Smooth muscle cell (in vitro differentiated cells): ENCODE measurements around the gene ZNF385A. TPM values are rescaled to one million over a fixed set of nuclear protein-coding genes. Genes with fewer than 3 reads are reported as not detected.

Experiments used
- microRNA counts: library from miRNA; unstranded; fragments of <30 nt; microRNA quantifications from one replicate; lab custom pipeline; 2016
- microRNA-seq: library from miRNA; unstranded; fragments of <30 nt; microRNA quantifications from one replicate; pipeline ENCODE4, GENCODE V29; 2016; ENCODE audit warnings: borderline number of aligned reads
- polyA plus RNA-seq: library from polyadenylated mRNA; unstranded; fragments of >200 nt; fragmentation: Nextera tagmentation; extraction: Ambion mirVana; gene quantifications from 2 replicates; pipeline ENCODE4 v1.2.1, GENCODE V29; 2016
- small RNA-seq: library from RNA; depleted of rRNA; stranded (forward); fragments of <200 nt; gene quantifications from one replicate; pipeline ENCODE3, GENCODE V24; 2014
- total RNA-seq: library from RNA; depleted of rRNA; stranded (reverse); fragments of >200 nt; gene quantifications from 2 replicates; pipeline ENCODE4 v1.2.3, GENCODE V29; 2014

ZNF385A gene
- total and polyA plus RNA-seq, 2 experiments from 2014 or later = 6.5 to 20.2 TPM

MicroRNAs encoded within 50 kb of the gene (microRNA counts, 767-probe panel; counts per million panel counts)
- microRNA hsa-miR-148b-3p (lab: Ali Mortazavi, UCI) = 8,846 counts per million, percentile 66 among the panel's probes with 10 or more counts

Small RNA genes within 50 kb of the gene (microRNA-seq; reads per million reads assigned to microRNA genes)
- 397 reads per million, percentile 72 among the genes with 10 or more reads in this experiment for gene MIR148B

Small RNA genes within 50 kb of the gene (small RNA-seq; reads per million reads assigned to genes)
- 69.4 reads per million, percentile 97 among the genes with 10 or more reads in this experiment for gene MIR148B
- not detected for gene RN7SL744P

Other genes starting within 250 kb of the ZNF385A start
- 36.7 and 39.4 TPM in 2 replicates for gene SMUG1, start 195.7 kb downstream of the ZNF385A start, total RNA-seq
- 40.5 and 49.2 TPM in 2 replicates for gene SMUG1, start 195.7 kb downstream of the ZNF385A start, polyA plus RNA-seq
- 58.9 and 67.4 TPM in 2 replicates for gene CBX5, start 104.6 kb downstream of the ZNF385A start, total RNA-seq
- 25.0 and 26.1 TPM in 2 replicates for gene CBX5, start 104.6 kb downstream of the ZNF385A start, polyA plus RNA-seq
- gene HNRNPA1, start 104.0 kb downstream of the ZNF385A start, total RNA-seq = 378 and 483 TPM in 2 replicates
- gene HNRNPA1, start 104.0 kb downstream of the ZNF385A start, polyA plus RNA-seq = 440 and 451 TPM in 2 replicates
- 0.13 TPM in 1 of 2 replicates, not detected in the other for gene NFE2, start 83.7 kb downstream of the ZNF385A start, total RNA-seq
- gene NFE2, start 83.7 kb downstream of the ZNF385A start, polyA plus RNA-seq = 0.24 and 1.9 TPM in 2 replicates
- 147 and 163 TPM in 2 replicates for gene COPZ1, start 59.6 kb downstream of the ZNF385A start, total RNA-seq
- 214 and 219 TPM in 2 replicates for gene COPZ1, start 59.6 kb downstream of the ZNF385A start, polyA plus RNA-seq
- 0.09 and 0.13 TPM in 2 replicates for gene GPR84, start 20.2 kb downstream of the ZNF385A start, total RNA-seq
- gene GPR84, start 20.2 kb downstream of the ZNF385A start, polyA plus RNA-seq = 0.46 TPM in 1 of 2 replicates, not detected in the other
- 151 and 163 TPM in 2 replicates for gene ITGA5, start 34.5 kb upstream of the ZNF385A start, total RNA-seq
- gene ITGA5, start 34.5 kb upstream of the ZNF385A start, polyA plus RNA-seq = 192 and 202 TPM in 2 replicates
- not detected in 2 replicates for gene GTSF1, start 88.9 kb upstream of the ZNF385A start, total RNA-seq
- gene GTSF1, start 88.9 kb upstream of the ZNF385A start, polyA plus RNA-seq = not detected in 2 replicates
- gene NCKAP1L, start 113.0 kb upstream of the ZNF385A start, total RNA-seq = 0.04 TPM in 1 of 2 replicates, not detected in the other
- gene NCKAP1L, start 113.0 kb upstream of the ZNF385A start, polyA plus RNA-seq = not detected in 2 replicates
- 0.04 TPM in 1 of 2 replicates, not detected in the other for gene PDE1B, start 164.9 kb upstream of the ZNF385A start, total RNA-seq
- not detected in 2 replicates for gene PDE1B, start 164.9 kb upstream of the ZNF385A start, polyA plus RNA-seq
- not detected in 2 replicates for gene PPP1R1A, start 203.9 kb upstream of the ZNF385A start, total RNA-seq
- gene PPP1R1A, start 203.9 kb upstream of the ZNF385A start, polyA plus RNA-seq = 0.31 TPM in 1 of 2 replicates, not detected in the other